CD4-positive, alpha-beta T cell treated with Interleukin-15 for 4 hours (primary cell): ENCODE measurements around the gene PRIM2.
"Not testable (repeated sequence)": the region's sequence is repeated elsewhere in the genome, so short reads cannot be mapped to it uniquely, and the experiment has no call there.

Experiments
- DNase-seq: peaks from one replicate; pipeline ENCODE4 v3.0.0-alpha.2; 2020; ENCODE audit warnings: low spot score

The PRIM2 gene

GRCh38 chr6:57308755-57309154 lies 8.7 kb upstream of the PRIM2 start:
- DNase-seq: not testable (repeated sequence)

- not testable (repeated sequence) for DNase-seq
Measured at GRCh38 chr6:57310095-57310816, 7.2 kb upstream of the PRIM2 start.

- no peak for DNase-seq
Measured at GRCh38 chr6:57310817-57311157, 6.6 kb upstream of the PRIM2 start.

DNA sequence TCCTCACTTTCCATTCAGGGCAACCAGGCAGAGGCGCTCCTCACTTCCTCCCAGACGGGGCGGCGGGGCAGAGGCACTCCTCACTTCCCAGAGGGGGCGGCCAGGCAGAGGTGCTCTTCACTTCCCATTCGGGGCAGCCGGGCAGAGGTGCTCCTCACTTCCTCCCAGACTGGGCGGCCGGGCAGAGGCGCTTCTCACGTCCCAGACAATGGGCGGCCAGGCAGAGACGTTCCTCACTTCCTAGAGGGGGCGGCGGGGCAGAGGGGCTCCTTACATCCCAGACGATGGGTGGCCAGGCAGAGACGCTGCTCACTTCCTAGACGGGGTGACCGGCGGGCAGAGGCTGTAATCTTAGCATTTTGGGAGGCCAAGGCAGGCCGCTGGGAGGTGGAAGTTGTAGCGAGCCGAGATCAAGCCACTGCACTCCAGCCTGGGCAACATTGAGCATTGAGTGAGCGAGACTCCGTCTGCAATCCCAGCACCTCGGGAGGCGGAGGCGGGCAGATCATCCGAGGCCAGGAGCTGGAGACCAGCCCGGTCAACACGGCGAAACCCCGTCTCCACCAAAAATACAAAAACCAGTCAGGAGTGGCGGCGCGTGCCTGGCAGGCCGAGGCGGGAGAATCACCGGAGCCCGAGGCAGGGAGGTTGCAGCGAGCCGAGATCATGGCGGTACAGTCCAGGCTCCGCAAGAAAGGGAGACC lies 6.0 kb upstream of the PRIM2 start:
- DNase-seq: not testable (repeated sequence)

GRCh38 chr6:57312004-57312345 lies 5.5 kb upstream of the PRIM2 start:
- no peak for DNase-seq

- DNase-seq: no peak
Measured at GRCh38 chr6:57313009-57313408, 4.4 kb upstream of the PRIM2 start.

- no peak for DNase-seq
Measured at GRCh38 chr6:57313711-57314471, 3.5 kb upstream of the PRIM2 start.

- DNase-seq: no peak
Measured at GRCh38 chr6:57315111-57315510, 2.3 kb upstream of the PRIM2 start.

DNA sequence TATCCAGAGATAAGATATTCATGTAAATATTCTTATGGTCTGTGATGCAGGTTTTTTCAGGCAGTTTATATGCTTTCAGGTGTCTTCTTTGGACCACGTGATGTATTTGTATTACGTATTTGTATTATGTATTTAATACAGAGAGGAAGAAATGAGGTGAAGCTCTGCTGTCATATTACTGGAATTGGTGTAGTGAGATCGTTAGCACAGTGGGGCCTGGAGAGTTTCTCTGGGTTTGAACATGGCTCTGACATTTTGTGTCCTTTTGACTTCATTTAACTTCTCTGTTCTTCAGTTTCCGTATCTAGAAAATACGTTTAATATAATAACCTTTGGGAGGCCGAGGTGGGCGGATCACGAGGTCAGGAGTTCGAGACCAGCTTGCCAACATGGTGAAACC lies 1.6 kb upstream of the PRIM2 start:
- no peak for DNase-seq

GRCh38 chr6:57316581-57317059 lies 810 bp upstream of the PRIM2 start:
- peak; percentile 74 for DNase-seq

- peak; percentile 33 for DNase-seq
Measured at GRCh38 chr6:57324538-57324937, 7.1 kb downstream of the PRIM2 start.

DNA sequence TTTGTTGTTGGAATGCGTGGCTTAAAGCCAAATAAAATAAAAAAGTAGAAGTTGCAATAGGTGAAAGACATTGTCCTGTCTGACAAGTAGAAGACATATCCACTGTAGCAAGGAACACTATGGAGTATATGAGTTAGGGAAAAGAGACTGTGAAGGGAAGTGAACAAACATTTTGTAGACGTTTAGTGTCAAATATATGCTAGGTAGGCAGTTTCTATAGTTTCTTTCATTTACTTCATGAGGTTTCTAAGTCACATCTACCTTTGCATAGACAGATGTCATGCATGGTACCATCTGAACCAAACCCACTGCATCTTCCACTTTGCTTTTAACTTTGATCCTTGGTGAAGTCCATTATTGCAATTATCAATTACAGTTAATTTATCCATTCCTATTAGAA lies 9.9 kb downstream of the PRIM2 start:
- no peak for DNase-seq

- no peak for DNase-seq
Measured at GRCh38 chr6:57328074-57328473, 10.6 kb downstream of the PRIM2 start.

DNA sequence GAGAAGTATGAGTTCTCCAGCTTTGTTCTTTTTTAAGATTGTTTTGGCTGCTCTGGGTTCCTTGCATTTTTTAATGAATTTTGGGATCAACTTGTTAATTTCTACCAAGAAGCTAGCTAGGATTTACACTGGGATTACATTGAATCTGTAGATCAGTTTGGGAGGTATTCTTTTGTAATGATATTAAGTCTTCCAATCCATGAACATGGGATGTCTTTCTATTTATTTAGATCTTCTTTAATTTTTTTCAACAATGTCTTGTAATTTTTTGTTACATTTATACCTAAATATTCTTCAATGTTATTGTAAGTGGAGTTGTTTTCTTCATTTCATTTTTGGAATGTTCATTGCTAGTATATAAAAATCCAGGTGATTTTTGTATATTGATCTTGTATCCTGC lies 12.5 kb downstream of the PRIM2 start:
- DNase-seq: no peak

DNA sequence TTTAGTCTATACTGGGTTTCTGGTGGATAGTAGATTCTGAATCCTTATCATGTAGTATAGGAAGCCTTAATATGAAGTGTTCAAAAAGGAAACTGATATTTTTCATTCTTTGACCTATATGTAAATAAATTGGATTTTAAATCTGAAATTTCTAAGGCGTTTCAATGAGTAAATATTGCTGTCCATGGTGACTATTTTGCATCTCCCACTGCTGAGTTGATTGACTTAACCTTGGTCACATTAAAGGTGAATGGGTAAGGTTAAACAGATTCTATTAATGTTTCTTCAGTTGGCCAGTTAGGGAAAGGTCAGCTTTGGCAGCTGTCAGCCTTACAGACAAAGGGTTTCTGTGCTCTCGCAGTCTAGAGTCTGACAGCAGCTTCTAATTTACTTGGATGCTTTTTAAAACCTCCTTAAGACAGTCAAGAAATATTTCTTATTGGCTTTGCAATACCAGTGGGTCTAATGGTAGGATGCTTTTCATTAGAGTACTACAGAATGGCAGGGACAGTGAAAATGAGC lies 24.8 kb downstream of the PRIM2 start:
- DNase-seq: no peak

DNA sequence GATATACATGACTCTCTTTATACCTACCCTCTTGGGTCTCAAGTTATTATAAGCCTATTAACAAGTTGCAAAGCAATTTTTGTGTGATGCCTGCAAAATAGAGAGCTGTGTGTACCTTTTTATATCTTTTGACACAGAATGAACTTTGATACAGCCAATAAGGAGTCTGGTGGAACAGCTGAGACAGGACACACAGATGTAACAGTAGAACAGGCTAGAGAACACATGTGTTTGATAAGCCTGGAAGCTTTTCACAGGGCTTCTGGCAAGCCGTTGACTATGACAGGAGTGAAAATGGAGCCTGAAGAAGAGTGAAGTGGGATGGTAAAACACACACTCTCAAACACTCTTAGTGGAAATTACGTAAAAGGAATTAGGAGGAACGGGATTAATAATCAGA lies 25.9 kb downstream of the PRIM2 start:
- not testable (repeated sequence) for DNase-seq

DNA sequence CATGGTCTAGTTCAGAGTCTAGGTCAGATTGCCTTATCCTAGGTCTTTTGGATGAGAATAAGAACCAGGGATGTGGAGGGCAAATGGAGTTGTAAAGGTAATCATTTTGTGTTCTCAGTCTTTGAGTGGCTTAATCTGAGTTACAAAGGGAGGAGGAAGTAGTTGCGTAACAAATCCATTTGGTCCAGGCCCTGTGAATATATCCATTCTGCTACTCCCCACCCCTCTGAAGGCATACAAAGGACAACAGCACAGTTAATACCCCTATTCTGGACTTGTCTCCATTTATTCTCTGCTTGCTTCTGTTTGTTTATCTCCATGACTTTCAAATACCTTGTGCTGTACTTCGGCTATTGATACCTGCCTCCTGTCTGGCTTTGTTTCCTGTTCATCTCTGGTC lies 29.3 kb downstream of the PRIM2 start:
- DNase-seq: not testable (repeated sequence)

- not testable (repeated sequence) for DNase-seq
Measured at GRCh38 chr6:57347597-57347996, 30.2 kb downstream of the PRIM2 start.

GRCh38 chr6:57350443-57350842 lies 33.0 kb downstream of the PRIM2 start:
- DNase-seq: not testable (repeated sequence)

- not testable (repeated sequence) for DNase-seq
Measured at GRCh38 chr6:57352596-57352995, 35.2 kb downstream of the PRIM2 start.

DNA sequence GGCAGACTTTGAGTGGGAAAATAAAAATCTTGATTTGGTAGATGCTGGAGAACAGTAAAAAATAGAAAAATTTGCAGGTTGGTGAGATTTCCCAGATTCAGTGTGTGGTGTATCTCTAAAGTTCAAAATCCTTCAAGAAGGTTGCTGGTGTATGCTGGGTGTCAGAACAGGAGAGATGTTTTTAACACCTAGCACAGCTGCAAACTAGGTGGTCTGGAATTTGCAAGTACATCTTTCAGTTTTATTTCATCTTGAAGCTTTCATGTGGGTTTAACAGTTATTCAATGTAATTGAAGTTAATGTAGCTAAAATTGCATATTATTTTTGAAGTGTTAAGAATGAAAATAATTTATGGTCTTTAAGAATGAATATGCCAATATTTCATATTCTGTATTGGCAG lies 40.9 kb downstream of the PRIM2 start:
- DNase-seq: not testable (repeated sequence)

GRCh38 chr6:57359766-57360165 lies 42.3 kb downstream of the PRIM2 start:
- DNase-seq: not testable (repeated sequence)

GRCh38 chr6:57362340-57362739 lies 44.9 kb downstream of the PRIM2 start:
- DNase-seq: not testable (repeated sequence)
